Neural progenitor cell (in vitro differentiated cells): ENCODE data around the gene ADARB2. TPM values are rescaled to one million over a fixed set of nuclear protein-coding genes. Genes with fewer than 3 reads are reported as not detected.
A peak's percentile ranks its signal among the peaks of the same experiment; 100 is the strongest.

Experiments
- DNase-seq: peaks from one replicate; pipeline ENCODE4 v3.0.0-alpha.2; 2016; ENCODE audit warnings: low spot score
- H2AFZ ChIP-seq: fragments of 200-600 bp; sonication (generic); replicated peaks from 2 replicates; pipeline ENCODE4 v1.6.1; 2016; ENCODE audit warnings: antibody characterized with exemption
- H3F3A ChIP-seq: fragments of 200-600 bp; sonication (generic); 2 replicates; pipeline ENCODE4 v1.6.1; 2016; ENCODE audit warnings: antibody characterized with exemption, low read depth
- H3K27ac ChIP-seq: fragments of 200-600 bp; sonication (generic); 2 replicates; pipeline ENCODE4 v1.5.1; 2016; ENCODE audit warnings: mild to moderate bottlenecking
- H3K27me3 ChIP-seq: fragments of 200-600 bp; sonication (generic); 2 replicates; pipeline ENCODE4 v1.6.1; 2016; ENCODE audit warnings: mild to moderate bottlenecking, moderate library complexity
- H3K36me3 ChIP-seq: fragments of 200-600 bp; sonication (generic); 2 replicates; pipeline ENCODE4 v1.5.1; 2016
- H3K4me1 ChIP-seq: fragments of 200-600 bp; sonication (generic); 2 replicates; pipeline ENCODE4 v1.6.1; 2016; ENCODE audit warnings: mixed run types
- H3K4me2 ChIP-seq: fragments of 200-600 bp; sonication (generic); 2 replicates; pipeline ENCODE4 v1.6.1; 2016
- H3K4me3 ChIP-seq: fragments of 200-600 bp; sonication (generic); 2 replicates; pipeline ENCODE4 v1.5.1; 2016
- H3K79me2 ChIP-seq: fragments of 200-600 bp; sonication (generic); 2 replicates; pipeline ENCODE4 v1.6.1; 2016; ENCODE audit warnings: low read depth
- H3K9ac ChIP-seq: fragments of 200-600 bp; sonication (generic); 2 replicates; pipeline ENCODE4 v1.6.1; 2016
- H3K9me3 ChIP-seq: fragments of 200-600 bp; sonication (generic); 2 replicates; pipeline ENCODE4 v1.5.1; 2016; ENCODE audit warnings: low read depth
- H4K20me1 ChIP-seq: fragments of 200-600 bp; sonication (generic); 2 replicates; pipeline ENCODE4 v1.6.1; 2016; ENCODE audit warnings: low read depth
- H3K27ac Mint-ChIP-seq: 3 replicates; pipeline ENCODE4 v1.8.0; 2021; ENCODE audit warnings: mixed read lengths
- H3K27me3 Mint-ChIP-seq: 2 replicates; pipeline ENCODE4 v1.8.0; 2022; ENCODE audit warnings: low read depth, mild to moderate bottlenecking, inconsistent platforms, moderate library complexity, mixed read lengths; ENCODE audit not compliant: insufficient read depth
- H3K36me3 Mint-ChIP-seq: 3 replicates; pipeline ENCODE4 v1.8.0; 2021; ENCODE audit warnings: mixed read lengths
- H3K4me1 Mint-ChIP-seq: 3 replicates; pipeline ENCODE4 v1.8.0; 2021; ENCODE audit warnings: mixed read lengths
- H3K4me3 Mint-ChIP-seq: 3 replicates; pipeline ENCODE4 v1.8.0; 2021; ENCODE audit warnings: mild to moderate bottlenecking, moderate library complexity, mixed read lengths
- H3K9me3 Mint-ChIP-seq: 3 replicates; pipeline ENCODE4 v1.8.0; 2020; ENCODE audit warnings: mixed read lengths
- CTCF ChIP-seq: fragments of 200-600 bp; sonication (generic); IDR thresholded peaks from 2 replicates; pipeline ENCODE4 v1.5.1; 2017; ENCODE audit warnings: antibody characterized with exemption, mild to moderate bottlenecking
- EZH2 ChIP-seq: fragments of 200-600 bp; sonication (generic); IDR thresholded peaks from 2 replicates; pipeline ENCODE4 v1.6.1; 2017; ENCODE audit warnings: antibody characterized with exemption, mild to moderate bottlenecking, moderate library complexity
- EZH2phosphoT487 ChIP-seq: fragments of 200-600 bp; sonication (generic); IDR thresholded peaks from 2 replicates; pipeline ENCODE4 v1.6.1; 2017; ENCODE audit warnings: antibody characterized with exemption
- total RNA-seq: library from RNA; depleted of rRNA; stranded (reverse); fragments of >200 nt; gene quantifications from 2 replicates; pipeline ENCODE4 v1.2.3, GENCODE V29; 2015; ENCODE audit warnings: low replicate concordance

The ADARB2 gene
- total RNA-seq, 1 donor from 2014 or later: not detected

GRCh38 chr10:1598393-1599153 lies 138.8 kb downstream of the ADARB2 start:
- H4K20me1 ChIP-seq: no peaks in the 10 kb centered on the region
- DNase-seq: no peak
- no peaks in the 10 kb centered on the region for H3K27me3 ChIP-seq
- no peaks in the 10 kb centered on the region for H3K4me1 ChIP-seq
- Mint-ChIP-seq H3K9me3 (no peaks in the 10 kb centered on the region), H3K27me3 (peaks cover 4% of the 10 kb centered on the region), H3K36me3 (no peaks in the 10 kb centered on the region), H3K4me1 (peaks cover 10% of the 10 kb centered on the region), H3K4me3 (no peak overlapping the region), H3K27ac (no peak overlapping the region)
- no peaks in the 10 kb centered on the region for H3K79me2 ChIP-seq
- no peak overlapping the region for H3K4me3 ChIP-seq
- no peak for TF ChIP-seq EZH2
- TF ChIP-seq EZH2phosphoT487: no peak
- TF ChIP-seq CTCF: no peak
- no peaks in the 10 kb centered on the region for H3K9me3 ChIP-seq
- no peaks in the 10 kb centered on the region for H3K36me3 ChIP-seq
- H3K4me2 ChIP-seq: no peak overlapping the region
- no peaks in the 10 kb centered on the region for H3F3A ChIP-seq
- H2AFZ ChIP-seq: no peak overlapping the region
- no peak overlapping the region for H3K27ac ChIP-seq
- H3K9ac ChIP-seq: no peak overlapping the region

GRCh38 chr10:1597370-1598146 lies 139.8 kb downstream of the ADARB2 start:
- DNase-seq: no peak
- no peaks in the 10 kb centered on the region for H3K27me3 Mint-ChIP-seq
- Histone ChIP-seq H3K9ac (no peak overlapping the region), H3K27ac (no peak overlapping the region), H3K27me3 (no peaks in the 10 kb centered on the region), H3K4me2 (no peak overlapping the region), H2AFZ (no peak overlapping the region), H3F3A (no peaks in the 10 kb centered on the region), H3K9me3 (no peaks in the 10 kb centered on the region), H3K4me3 (no peak overlapping the region), H3K4me1 (no peaks in the 10 kb centered on the region), H4K20me1 (no peaks in the 10 kb centered on the region), H3K36me3 (no peaks in the 10 kb centered on the region), H3K79me2 (no peaks in the 10 kb centered on the region)
- H3K27ac Mint-ChIP-seq: no peak overlapping the region
- no peaks in the 10 kb centered on the region for H3K36me3 Mint-ChIP-seq
- H3K4me3 Mint-ChIP-seq: no peak overlapping the region
- TF ChIP-seq CTCF: no peak
- TF ChIP-seq EZH2phosphoT487: no peak
- no peak for TF ChIP-seq EZH2
- peaks cover 10% of the 10 kb centered on the region for H3K4me1 Mint-ChIP-seq
- no peaks in the 10 kb centered on the region for H3K9me3 Mint-ChIP-seq

- H2AFZ ChIP-seq: no peak overlapping the region
- no peak overlapping the region for H3K4me3 ChIP-seq
- H3K9me3 ChIP-seq: no peaks in the 10 kb centered on the region
- no peaks in the 10 kb centered on the region for H3K4me1 ChIP-seq
- Mint-ChIP-seq H3K4me3 (no peak overlapping the region), H3K4me1 (peaks cover 10% of the 10 kb centered on the region), H3K27me3 (no peaks in the 10 kb centered on the region), H3K36me3 (no peaks in the 10 kb centered on the region), H3K27ac (peak overlapping the region; percentile 60), H3K9me3 (no peaks in the 10 kb centered on the region)
- H3K4me2 ChIP-seq: no peak overlapping the region
- H3K9ac ChIP-seq: no peak overlapping the region
- no peak for TF ChIP-seq EZH2
- no peak for TF ChIP-seq EZH2phosphoT487
- no peak for TF ChIP-seq CTCF
- H3K36me3 ChIP-seq: no peaks in the 10 kb centered on the region
- no peak for DNase-seq
- H3K79me2 ChIP-seq: no peaks in the 10 kb centered on the region
- no peaks in the 10 kb centered on the region for H3K27me3 ChIP-seq
- no peaks in the 10 kb centered on the region for H4K20me1 ChIP-seq
- H3K27ac ChIP-seq: no peak overlapping the region
- H3F3A ChIP-seq: no peaks in the 10 kb centered on the region
Measured at GRCh38 chr10:1596482-1597099, 140.7 kb downstream of the ADARB2 start.
